Progenitor cell of endocrine pancreas (in vitro differentiated cells): ENCODE data around the gene EXOC5. TPM values are rescaled to one million over a fixed set of nuclear protein-coding genes. Genes with fewer than 3 reads are reported as not detected.

Experiments used
- DNase-seq: peaks from one replicate; pipeline ENCODE4 v3.0.0; 2021; ENCODE audit warnings: low spot score; ENCODE audit not compliant: unreplicated experiment
- H3K27ac Mint-ChIP-seq: 2 replicates; pipeline ENCODE4 v1.8.0; 2021; ENCODE audit warnings: mild to moderate bottlenecking, moderate library complexity, mixed read lengths
- H3K27me3 Mint-ChIP-seq: 2 replicates; pipeline ENCODE4 v1.8.0; 2021; ENCODE audit warnings: mixed read lengths
- H3K36me3 Mint-ChIP-seq: 2 replicates; pipeline ENCODE4 v1.8.0; 2022; ENCODE audit warnings: mixed read lengths; ENCODE audit not compliant: insufficient read depth
- H3K4me1 Mint-ChIP-seq: 2 replicates; pipeline ENCODE4 v1.8.0; 2021; ENCODE audit warnings: low read depth, mixed read lengths
- H3K4me3 Mint-ChIP-seq: 2 replicates; pipeline ENCODE4 v1.8.0; 2021; ENCODE audit warnings: low read depth, mild to moderate bottlenecking, moderate library complexity, mixed read lengths
- H3K9me3 Mint-ChIP-seq: 2 replicates; pipeline ENCODE4 v1.8.0; 2021; ENCODE audit warnings: low read depth, mixed read lengths
- CTCF ChIP-seq: fragments of 200-600 bp; sonication (generic); IDR thresholded peaks from one replicate; pipeline ENCODE4 v1.5.0; 2021; ENCODE audit warnings: antibody characterized with exemption, mild to moderate bottlenecking; ENCODE audit not compliant: unreplicated experiment
- long read RNA-seq: library from polyadenylated mRNA; unstranded; transcript quantifications from one replicate; pipeline ENCODE4 v2.0.0, GENCODE V29; 2020
- total RNA-seq: library from RNA; stranded (reverse); gene quantifications from 2 replicates; pipeline ENCODE4 v1.2.1, GENCODE V29; 2021

EXOC5 gene
- 88.8 and 88.9 TPM in 2 replicates for total RNA-seq
- long read RNA-seq, full-length matches to known transcripts: 32 of 222 reads
- long read RNA-seq, partial matches to known transcripts: 170 of 222 reads
- long read RNA-seq, other reads (novel, unspliced or antisense): 20 of 222 reads

- no peaks in the 10 kb centered on the region for H3K36me3 Mint-ChIP-seq
- H3K4me3 Mint-ChIP-seq: peak within 1 kb of the TSS; percentile 92
- H3K27me3 Mint-ChIP-seq: no peaks in the 10 kb centered on the region
These were observed at the start of gene EXOC5, which contains the start of gene AP5M1 for GRCh38 chr14:57268161-57269069. TSS of gene EXOC5 (minus strand) at chr14:57268905. CDS start at chr14:57268648, 257 bp downstream. TSS of gene AP5M1 (plus strand) at chr14:57268971. CDS start at chr14:57269315, 344 bp downstream.

GRCh38 chr14:57317248-57317833 is 48.6 kb upstream of the EXOC5 start:
- DNase-seq: peak; percentile 67
- no peaks in the 10 kb centered on the region for H3K4me1 Mint-ChIP-seq
- H3K9me3 Mint-ChIP-seq: no peaks in the 10 kb centered on the region
- H3K36me3 Mint-ChIP-seq: no peaks in the 10 kb centered on the region
- H3K27me3 Mint-ChIP-seq: no peaks in the 10 kb centered on the region
- no peak overlapping the region for H3K27ac Mint-ChIP-seq
- H3K4me3 Mint-ChIP-seq: no peak overlapping the region
- peak; percentile 92 for TF ChIP-seq CTCF

More at GRCh38 chr14:57268161-57269069, at the start of gene EXOC5, which contains the start of gene AP5M1:
- peak; percentile 80 for DNase-seq
- Mint-ChIP-seq H3K27ac (peak within 1 kb of the TSS; percentile 98), H3K4me1 (peaks cover 39% of the 10 kb centered on the region), H3K9me3 (no peaks in the 10 kb centered on the region)
- no peak for TF ChIP-seq CTCF

GRCh38 chr14:57314396-57315089 is 45.8 kb upstream of the EXOC5 start:
- Mint-ChIP-seq H3K27ac (no peak overlapping the region), H3K27me3 (no peaks in the 10 kb centered on the region), H3K4me3 (no peak overlapping the region), H3K9me3 (no peaks in the 10 kb centered on the region), H3K4me1 (no peaks in the 10 kb centered on the region), H3K36me3 (no peaks in the 10 kb centered on the region)
- TF ChIP-seq CTCF: no peak
- no peak for DNase-seq

DNA sequence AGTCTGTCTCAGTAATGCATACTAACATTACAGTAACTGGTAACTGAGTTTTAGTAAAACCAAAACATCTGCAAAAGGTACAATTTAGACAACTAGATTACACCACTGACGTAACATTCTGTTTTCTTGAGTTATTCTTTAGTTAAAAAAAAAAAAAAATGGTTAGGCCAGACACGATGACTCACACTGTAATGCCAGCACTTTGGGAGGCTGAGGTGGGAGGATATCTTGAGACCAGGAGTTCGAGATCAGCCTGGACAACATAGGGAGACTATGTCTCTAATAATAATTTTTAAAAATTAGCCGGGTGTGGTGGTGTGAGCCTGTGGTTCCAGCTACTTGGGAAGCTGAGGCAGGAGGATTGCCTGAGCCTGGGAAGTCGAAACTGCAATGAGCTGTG is 34.2 kb upstream of the EXOC5 start:
- Mint-ChIP-seq H3K9me3 (no peaks in the 10 kb centered on the region), H3K27me3 (peaks cover 5% of the 10 kb centered on the region)

More for the DNA sequence above, 34.2 kb upstream of the EXOC5 start:
- H3K27ac Mint-ChIP-seq: no peak overlapping the region
- no peak for TF ChIP-seq CTCF
- no peak overlapping the region for H3K4me3 Mint-ChIP-seq
- H3K36me3 Mint-ChIP-seq: no peaks in the 10 kb centered on the region
- no peaks in the 10 kb centered on the region for H3K4me1 Mint-ChIP-seq
- no peak for DNase-seq
